Measurements from ENCODE around the gene GDA.

The GDA gene

DNA sequence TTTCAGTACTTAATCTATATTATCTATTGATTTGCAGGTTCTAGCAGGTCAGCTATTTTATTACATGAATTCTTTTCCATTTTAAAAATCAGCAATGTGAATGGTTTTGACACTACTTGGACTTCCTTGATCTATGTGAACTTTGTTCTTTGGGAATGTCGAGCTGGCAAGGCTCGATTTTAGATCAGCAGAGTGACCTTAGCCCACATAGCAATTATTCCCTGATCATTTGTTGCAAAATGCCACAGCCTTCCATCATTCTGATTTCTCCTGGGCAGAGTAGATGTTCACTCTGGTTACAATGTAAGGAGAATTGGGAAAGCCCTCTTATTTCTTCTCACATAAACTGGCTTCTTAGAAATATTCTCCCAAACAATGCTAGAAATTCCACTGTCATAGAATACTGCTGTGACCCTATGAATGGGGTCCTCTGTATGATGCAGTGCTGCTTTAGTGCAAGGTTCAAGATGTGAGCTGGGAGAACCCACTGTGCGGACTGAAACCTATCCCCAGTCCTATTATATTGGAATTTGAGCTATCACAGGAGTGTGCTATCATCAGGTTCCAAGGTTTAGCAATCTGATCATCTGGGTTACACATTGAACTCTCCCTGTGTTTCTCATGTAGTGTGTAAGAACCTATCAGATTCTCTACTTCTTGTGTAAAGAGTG lies 15.7 kb upstream of the GDA start:
- H3K27ac ChIP-seq (ENCODE audit: low read depth, low read length), result no peak overlapping the region
- no peak overlapping the region for H3K4me3 ChIP-seq (ENCODE audit: low read length)
- no peaks in the 10 kb centered on the region for H3K4me1 ChIP-seq (ENCODE audit: insufficient read depth, low read length)
- H3K36me3 ChIP-seq (ENCODE audit: insufficient read depth, low read length), result no peaks in the 10 kb centered on the region
- no peak overlapping the region for H3K9ac ChIP-seq (ENCODE audit: low read depth, low read length)
- WGBS, result 88% methylated on average over 3 of the region's 3 CpGs
- H3K9me3 ChIP-seq (ENCODE audit: insufficient read depth, low read depth, low read length), result no peaks in the 10 kb centered on the region
- no peaks in the 10 kb centered on the region for H3K27me3 ChIP-seq (ENCODE audit: insufficient read depth, low read length)

DNA sequence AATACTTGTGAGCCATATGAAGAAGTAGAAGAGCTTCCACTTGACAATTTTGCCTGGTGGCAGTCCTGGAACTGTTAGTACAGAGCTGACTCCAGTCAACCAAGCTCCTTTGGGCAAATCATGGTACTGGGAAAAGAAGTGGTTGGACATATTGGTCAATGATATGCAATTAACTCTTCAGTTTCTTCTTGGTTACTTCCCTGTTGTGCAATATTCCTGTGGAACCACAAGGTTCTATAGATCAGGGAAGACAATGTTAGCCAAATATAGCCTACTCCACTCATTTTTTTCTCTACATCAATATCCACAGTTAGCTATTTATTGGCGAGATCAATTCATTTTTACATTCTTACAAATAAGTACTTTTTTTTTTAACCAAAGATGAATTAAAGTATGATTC lies 14.4 kb upstream of the GDA start:
- Histone ChIP-seq H3K36me3 (ENCODE audit: insufficient read depth, low read length) (no peaks in the 10 kb centered on the region), H3K9me3 (ENCODE audit: insufficient read depth, low read depth, low read length) (no peaks in the 10 kb centered on the region), H3K4me1 (ENCODE audit: insufficient read depth, low read length) (no peaks in the 10 kb centered on the region), H3K27me3 (ENCODE audit: insufficient read depth, low read length) (no peaks in the 10 kb centered on the region), H3K4me3 (ENCODE audit: low read length) (no peak overlapping the region), H3K9ac (ENCODE audit: low read depth, low read length) (no peak overlapping the region), H3K27ac (ENCODE audit: low read depth, low read length) (no peak overlapping the region)
- WGBS, result 86% methylated on average over 1 of the region's 1 CpG

DNA sequence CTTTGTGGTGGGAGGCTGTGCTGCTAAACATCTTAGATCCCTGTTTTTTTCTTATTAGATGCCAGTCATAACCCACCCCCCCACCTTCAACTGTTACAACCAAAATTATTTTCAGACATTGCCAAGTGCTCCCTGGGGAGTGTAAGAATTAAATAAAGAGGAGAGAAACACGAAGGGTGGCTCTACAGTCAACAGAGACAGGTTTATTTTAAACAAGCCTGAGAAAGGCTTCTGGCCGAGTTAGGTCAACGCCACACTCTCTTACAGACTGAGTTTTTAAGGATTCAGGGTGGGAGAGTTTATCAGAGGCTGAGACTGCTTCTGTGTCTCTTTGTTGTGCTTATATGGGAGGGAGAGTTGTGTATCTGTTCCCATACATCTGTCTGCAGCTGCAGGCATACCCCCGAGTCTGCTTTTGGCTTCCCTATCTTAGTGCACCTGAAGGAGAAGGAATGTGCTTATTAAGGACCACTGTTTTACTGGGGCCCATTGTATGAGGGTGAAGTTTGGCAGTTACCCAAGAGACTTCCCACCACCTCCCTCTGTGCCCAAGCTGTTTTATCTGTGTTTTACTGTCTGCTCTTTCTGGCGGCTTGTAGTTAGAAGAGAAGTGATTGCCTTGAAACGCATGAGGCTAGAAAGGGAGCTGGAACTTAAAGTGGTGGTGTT lies 11.4 kb upstream of the GDA start:
- Histone ChIP-seq H3K9ac (ENCODE audit: low read depth, low read length) (no peak overlapping the region), H3K36me3 (ENCODE audit: insufficient read depth, low read length) (no peaks in the 10 kb centered on the region), H3K9me3 (ENCODE audit: insufficient read depth, low read depth, low read length) (no peaks in the 10 kb centered on the region), H3K4me3 (ENCODE audit: low read length) (no peak overlapping the region), H3K4me1 (ENCODE audit: insufficient read depth, low read length) (no peaks in the 10 kb centered on the region), H3K27ac (ENCODE audit: low read depth, low read length) (no peak overlapping the region), H3K27me3 (ENCODE audit: insufficient read depth, low read length) (no peaks in the 10 kb centered on the region)
- 88% methylated on average over 6 of the region's 6 CpGs for WGBS

DNA sequence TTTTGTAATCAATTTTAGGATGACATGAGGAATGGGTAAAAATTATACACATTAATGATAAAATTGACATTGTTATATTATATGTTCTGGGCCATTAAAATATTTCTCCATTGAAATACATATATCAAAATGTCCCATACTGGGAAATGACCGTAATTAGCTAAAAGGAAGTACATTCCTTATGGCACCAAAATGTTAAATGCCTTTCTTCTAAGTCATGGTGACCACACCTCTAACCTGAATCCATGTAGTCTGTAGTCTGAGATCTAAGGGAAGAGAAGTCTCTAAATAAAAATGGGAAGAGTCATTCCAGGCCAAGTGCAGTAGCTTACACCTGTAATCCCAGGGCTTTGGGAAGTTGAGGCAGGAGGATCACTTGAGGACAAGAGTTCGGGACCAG lies 10.0 kb upstream of the GDA start:
- 100% methylated on average over 2 of the region's 2 CpGs for whole genome bisulfite sequencing
- H3K27me3 ChIP-seq (ENCODE audit: insufficient read depth, low read length), result no peaks in the 10 kb centered on the region
- H3K27ac ChIP-seq (ENCODE audit: low read depth, low read length), result no peak overlapping the region

GRCh38 chr9:72140586-72140985 lies 8.7 kb upstream of the GDA start:
- no peak overlapping the region for H3K27ac ChIP-seq (ENCODE audit: low read depth, low read length)
- no peak overlapping the region for H3K9ac ChIP-seq (ENCODE audit: low read depth, low read length)
- 97% methylated on average over 3 of the region's 4 CpGs for WGBS
- no peaks in the 10 kb centered on the region for H3K36me3 ChIP-seq (ENCODE audit: insufficient read depth, low read length)
- H3K9me3 ChIP-seq (ENCODE audit: insufficient read depth, low read depth, low read length), result no peaks in the 10 kb centered on the region
- no peaks in the 10 kb centered on the region for H3K27me3 ChIP-seq (ENCODE audit: insufficient read depth, low read length)
- no peaks in the 10 kb centered on the region for H3K4me1 ChIP-seq (ENCODE audit: insufficient read depth, low read length)
- H3K4me3 ChIP-seq (ENCODE audit: low read length), result no peak overlapping the region

More for the DNA sequence above, 10.0 kb upstream of the GDA start:
- Histone ChIP-seq H3K36me3 (ENCODE audit: insufficient read depth, low read length) (no peaks in the 10 kb centered on the region), H3K9me3 (ENCODE audit: insufficient read depth, low read depth, low read length) (no peaks in the 10 kb centered on the region), H3K9ac (ENCODE audit: low read depth, low read length) (no peak overlapping the region), H3K4me1 (ENCODE audit: insufficient read depth, low read length) (no peaks in the 10 kb centered on the region), H3K4me3 (ENCODE audit: low read length) (no peak overlapping the region)

DNA sequence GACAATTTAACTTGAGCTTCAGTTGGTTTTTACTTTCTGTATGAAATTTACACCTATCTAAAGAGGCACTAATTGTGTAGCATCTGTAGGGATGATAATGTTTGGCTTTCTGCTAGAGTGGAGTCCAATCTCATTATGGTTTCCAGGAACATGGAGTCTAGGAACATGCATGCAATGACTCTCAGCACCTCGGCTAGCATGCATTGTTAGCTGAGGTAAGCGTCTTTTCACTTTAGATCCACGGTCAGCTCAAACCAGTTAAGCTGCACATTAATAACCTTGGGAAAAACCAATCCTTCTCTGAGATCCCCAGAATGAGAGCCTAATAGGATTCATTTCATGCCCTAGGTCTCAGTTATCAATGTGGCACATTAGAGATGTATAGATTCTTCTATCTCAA lies 7.8 kb upstream of the GDA start:
- H3K4me3 ChIP-seq (ENCODE audit: low read length), result no peak overlapping the region
- no peaks in the 10 kb centered on the region for H3K4me1 ChIP-seq (ENCODE audit: insufficient read depth, low read length)
- 84% methylated on average over 3 of the region's 3 CpGs for WGBS
- H3K9ac ChIP-seq (ENCODE audit: low read depth, low read length), result no peak overlapping the region
- no peaks in the 10 kb centered on the region for H3K27me3 ChIP-seq (ENCODE audit: insufficient read depth, low read length)
- no peak overlapping the region for H3K27ac ChIP-seq (ENCODE audit: low read depth, low read length)
- H3K36me3 ChIP-seq (ENCODE audit: insufficient read depth, low read length), result no peaks in the 10 kb centered on the region
- no peaks in the 10 kb centered on the region for H3K9me3 ChIP-seq (ENCODE audit: insufficient read depth, low read depth, low read length)

- Histone ChIP-seq H3K4me1 (ENCODE audit: insufficient read depth, low read length) (no peaks in the 10 kb centered on the region), H3K27me3 (ENCODE audit: insufficient read depth, low read length) (peaks cover 30% of the 10 kb centered on the region), H3K9ac (ENCODE audit: low read depth, low read length) (no peak overlapping the region), H3K36me3 (ENCODE audit: insufficient read depth, low read length) (no peaks in the 10 kb centered on the region), H3K9me3 (ENCODE audit: insufficient read depth, low read depth, low read length) (no peaks in the 10 kb centered on the region), H3K27ac (ENCODE audit: low read depth, low read length) (no peak overlapping the region), H3K4me3 (ENCODE audit: low read length) (no peak overlapping the region)
- 88% methylated on average over 3 of the region's 3 CpGs for WGBS
These were observed 4.3 kb upstream of the GDA start for GRCh38 chr9:72144756-72145492.

DNA sequence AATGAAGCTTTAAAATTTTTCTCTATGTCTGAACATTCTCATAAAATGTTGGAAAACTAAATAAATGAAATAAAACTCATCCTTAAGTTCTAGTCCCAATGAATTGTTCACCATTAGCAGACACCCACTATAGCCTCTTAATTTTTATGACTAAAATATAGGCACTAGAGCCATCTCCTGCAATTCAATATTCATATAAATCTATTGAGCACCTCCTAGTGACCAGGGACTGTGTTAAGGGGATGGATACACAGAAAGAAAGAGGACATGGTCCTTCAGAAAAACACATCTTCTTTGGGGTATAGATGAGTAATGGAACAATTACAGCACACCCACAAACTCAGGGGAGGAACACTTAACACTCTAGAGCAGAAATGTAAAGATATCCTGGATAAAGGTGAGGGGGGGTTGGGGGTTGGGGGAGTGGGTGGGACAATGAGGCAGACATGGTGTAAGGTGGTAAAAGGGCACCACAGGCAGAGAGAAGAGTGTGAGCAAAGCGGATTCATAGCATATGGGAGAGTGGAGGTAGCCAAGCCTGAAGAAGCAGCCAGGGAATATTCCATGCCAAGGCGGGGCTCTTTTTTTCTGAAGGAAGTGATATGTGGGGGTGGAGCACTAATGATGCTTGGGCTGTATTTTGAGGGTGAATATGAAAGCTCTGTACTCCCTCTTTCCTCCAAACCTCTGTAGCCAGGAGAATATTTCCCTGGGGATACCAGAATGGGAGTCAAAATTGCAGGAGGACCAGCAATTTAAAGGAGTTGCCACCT lies 3.3 kb upstream of the GDA start:
- Histone ChIP-seq H3K36me3 (ENCODE audit: insufficient read depth, low read length) (no peaks in the 10 kb centered on the region), H3K4me1 (ENCODE audit: insufficient read depth, low read length) (no peaks in the 10 kb centered on the region), H3K27ac (ENCODE audit: low read depth, low read length) (no peak overlapping the region), H3K4me3 (ENCODE audit: low read length) (no peak overlapping the region), H3K27me3 (ENCODE audit: insufficient read depth, low read length) (peaks cover 40% of the 10 kb centered on the region), H3K9ac (ENCODE audit: low read depth, low read length) (no peak overlapping the region), H3K9me3 (ENCODE audit: insufficient read depth, low read depth, low read length) (no peaks in the 10 kb centered on the region)
- WGBS, result 93% methylated on average over 2 of the region's 2 CpGs

- Histone ChIP-seq H3K27ac (ENCODE audit: low read depth, low read length) (no peak overlapping the region), H3K4me3 (ENCODE audit: low read length) (no peak overlapping the region), H3K27me3 (ENCODE audit: insufficient read depth, low read length) (peaks cover 47% of the 10 kb centered on the region), H3K4me1 (ENCODE audit: insufficient read depth, low read length) (no peaks in the 10 kb centered on the region), H3K9ac (ENCODE audit: low read depth, low read length) (no peak overlapping the region), H3K36me3 (ENCODE audit: insufficient read depth, low read length) (no peaks in the 10 kb centered on the region), H3K9me3 (ENCODE audit: insufficient read depth, low read depth, low read length) (no peaks in the 10 kb centered on the region)
- 90% methylated on average over 4 of the region's 5 CpGs for WGBS
These were observed 1.6 kb upstream of the GDA start for GRCh38 chr9:72147676-72148075.

GRCh38 chr9:72150127-72150526 lies 887 bp downstream of the GDA start:
- Histone ChIP-seq H3K9me3 (ENCODE audit: insufficient read depth, low read depth, low read length) (no peaks in the 10 kb centered on the region), H3K9ac (ENCODE audit: low read depth, low read length) (no peak overlapping the region), H3K4me1 (ENCODE audit: insufficient read depth, low read length) (no peaks in the 10 kb centered on the region), H3K4me3 (ENCODE audit: low read length) (peak overlapping the region; percentile 57; the same call in 1 of the 2 replicates), H3K27ac (ENCODE audit: low read depth, low read length) (no peak overlapping the region), H3K27me3 (ENCODE audit: insufficient read depth, low read length) (peaks cover 47% of the 10 kb centered on the region), H3K36me3 (ENCODE audit: insufficient read depth, low read length) (no peaks in the 10 kb centered on the region)
- 81% methylated on average over 6 of the region's 7 CpGs for WGBS

DNA sequence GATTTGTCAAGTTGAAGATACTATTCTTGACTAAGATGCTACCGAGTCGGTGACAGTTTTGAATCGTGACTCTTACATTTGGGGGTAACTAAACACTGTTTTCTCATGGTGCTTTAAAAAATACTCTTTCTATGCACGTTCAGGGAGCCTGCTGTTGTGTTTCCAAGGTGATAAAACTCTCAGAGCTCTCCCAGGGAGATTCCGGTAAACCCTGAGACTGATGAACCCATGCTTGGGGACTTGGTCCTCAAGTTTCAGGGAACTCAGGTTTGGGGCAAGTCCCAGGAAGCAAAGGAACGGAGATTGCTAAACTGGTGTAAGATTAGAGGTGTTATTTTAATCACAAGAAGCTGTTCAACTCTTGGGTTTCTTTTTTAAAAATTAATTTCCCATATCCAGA lies 1.4 kb downstream of the GDA start:
- Histone ChIP-seq H3K36me3 (ENCODE audit: insufficient read depth, low read length) (no peaks in the 10 kb centered on the region), H3K27me3 (ENCODE audit: insufficient read depth, low read length) (peaks cover 47% of the 10 kb centered on the region), H3K4me1 (ENCODE audit: insufficient read depth, low read length) (no peaks in the 10 kb centered on the region), H3K9ac (ENCODE audit: low read depth, low read length) (no peak overlapping the region), H3K4me3 (ENCODE audit: low read length) (no peak overlapping the region), H3K9me3 (ENCODE audit: insufficient read depth, low read depth, low read length) (no peaks in the 10 kb centered on the region), H3K27ac (ENCODE audit: low read depth, low read length) (no peak overlapping the region)
- WGBS, result 80% methylated on average over 6 of the region's 6 CpGs
